ENCODE measurements around the gene PARD3B. TPM values are rescaled to one million over a fixed set of nuclear protein-coding genes. Genes with fewer than 3 reads are reported as not detected.

The PARD3B gene
- total and polyA plus RNA-seq, 2 experiments from 2014 or later: 3.5 to 4.4 TPM

GRCh38 chr2:204920776-204921175 is 375.5 kb downstream of the PARD3B start:
- Histone ChIP-seq H4K20me1 (replicated peaks; ENCODE audit: insufficient read depth) (no peaks in the 10 kb centered on the region), H3K4me1 (ENCODE audit: insufficient read depth) (no peaks in the 10 kb centered on the region), H3F3A (replicated peaks; ENCODE audit: low read depth) (no peaks in the 10 kb centered on the region), H3K36me3 (ENCODE audit: insufficient read depth) (no peaks in the 10 kb centered on the region), H3K4me2 (no peak overlapping the region), H3K27ac (ENCODE audit: low read depth) (no peak overlapping the region), H3K9me2 (ENCODE audit: insufficient read depth) (no peaks in the 10 kb centered on the region), H3K4me3 (no peak overlapping the region), H2AFZ (no peak overlapping the region), H3K79me2 (replicated peaks; ENCODE audit: insufficient read depth) (no peaks in the 10 kb centered on the region), H3K27me3 (ENCODE audit: insufficient read depth) (no peaks in the 10 kb centered on the region)
- no peaks in the 10 kb centered on the region for H3K27me3 Mint-ChIP-seq (ENCODE audit: insufficient read depth, low read depth, poor library complexity)
- no peak for TF ChIP-seq EZH2phosphoT487 (IDR thresholded peaks at IDR 0.05; ENCODE audit: unreplicated experiment)
- no peak for TF ChIP-seq ZNF331 (CRISPR knock-in tag; IDR thresholded peaks at IDR 0.05; ENCODE audit: low read depth)
- no peak for TF ChIP-seq ZNF462 (CRISPR knock-in tag; IDR thresholded peaks at IDR 0.05)
- no peak for TF ChIP-seq ZNF114 (CRISPR knock-in tag; IDR thresholded peaks at IDR 0.05)
- no peak for TF ChIP-seq EZH2 (IDR thresholded peaks at IDR 0.05; ENCODE audit: low read depth, unreplicated experiment)
- TF ChIP-seq ETS1 (IDR thresholded peaks at IDR 0.05): no peak
- TF ChIP-seq CTCF (conservative IDR thresholded peaks at IDR 0.05; ENCODE audit: low read depth in 2 of 2): no peak
- TF ChIP-seq STAT1 (IDR thresholded peaks at IDR 0.05; ENCODE audit: unreplicated experiment): no peak
- TF ChIP-seq, protein P1, sequence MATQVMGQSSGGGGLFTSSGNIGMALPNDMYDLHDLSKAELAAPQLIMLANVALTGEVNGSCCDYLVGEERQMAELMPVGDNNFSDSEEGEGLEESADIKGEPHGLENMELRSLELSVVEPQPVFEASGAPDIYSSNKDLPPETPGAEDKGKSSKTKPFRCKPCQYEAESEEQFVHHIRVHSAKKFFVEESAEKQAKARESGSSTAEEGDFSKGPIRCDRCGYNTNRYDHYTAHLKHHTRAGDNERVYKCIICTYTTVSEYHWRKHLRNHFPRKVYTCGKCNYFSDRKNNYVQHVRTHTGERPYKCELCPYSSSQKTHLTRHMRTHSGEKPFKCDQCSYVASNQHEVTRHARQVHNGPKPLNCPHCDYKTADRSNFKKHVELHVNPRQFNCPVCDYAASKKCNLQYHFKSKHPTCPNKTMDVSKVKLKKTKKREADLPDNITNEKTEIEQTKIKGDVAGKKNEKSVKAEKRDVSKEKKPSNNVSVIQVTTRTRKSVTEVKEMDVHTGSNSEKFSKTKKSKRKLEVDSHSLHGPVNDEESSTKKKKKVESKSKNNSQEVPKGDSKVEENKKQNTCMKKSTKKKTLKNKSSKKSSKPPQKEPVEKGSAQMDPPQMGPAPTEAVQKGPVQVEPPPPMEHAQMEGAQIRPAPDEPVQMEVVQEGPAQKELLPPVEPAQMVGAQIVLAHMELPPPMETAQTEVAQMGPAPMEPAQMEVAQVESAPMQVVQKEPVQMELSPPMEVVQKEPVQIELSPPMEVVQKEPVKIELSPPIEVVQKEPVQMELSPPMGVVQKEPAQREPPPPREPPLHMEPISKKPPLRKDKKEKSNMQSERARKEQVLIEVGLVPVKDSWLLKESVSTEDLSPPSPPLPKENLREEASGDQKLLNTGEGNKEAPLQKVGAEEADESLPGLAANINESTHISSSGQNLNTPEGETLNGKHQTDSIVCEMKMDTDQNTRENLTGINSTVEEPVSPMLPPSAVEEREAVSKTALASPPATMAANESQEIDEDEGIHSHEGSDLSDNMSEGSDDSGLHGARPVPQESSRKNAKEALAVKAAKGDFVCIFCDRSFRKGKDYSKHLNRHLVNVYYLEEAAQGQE (IDR thresholded peaks at IDR 0.05; ENCODE audit: unreplicated experiment): no peak
- no peak for TF ChIP-seq POLR2AphosphoS5 (IDR thresholded peaks at IDR 0.05; ENCODE audit: low read depth)
- no peak for TF ChIP-seq NANOG (IDR thresholded peaks at IDR 0.05; ENCODE audit: borderline replicate concordance)
- ATAC-seq: no peak
- H3K4me3 Mint-ChIP-seq: no peak overlapping the region
- H3K36me3 Mint-ChIP-seq (ENCODE audit: low read depth): no peaks in the 10 kb centered on the region
- H3K27ac Mint-ChIP-seq: no peak overlapping the region
- peaks cover 7% of the 10 kb centered on the region; the same call in 2 of the 3 replicates for H3K4me1 Mint-ChIP-seq
- no peak for DNase-seq (ENCODE audit: low spot score)
- no peaks in the 10 kb centered on the region for H3K9me3 Mint-ChIP-seq
